NCI-H2081 treated with DMSO at 0.1 percent for 48 hours (cell line): ENCODE measurements around the gene STPG1.

Source experiments
- DNase-seq: peaks from one replicate; lab custom pipeline; 2025; lab: John Stamatoyannopoulos, UW

STPG1 gene

GRCh38 chr1:24317956-24318614 lies 95.5 kb downstream of the STPG1 start:
- no peak for DNase-seq

GRCh38 chr1:24317081-24317480 lies 96.5 kb downstream of the STPG1 start:
- no peak for DNase-seq

DNA sequence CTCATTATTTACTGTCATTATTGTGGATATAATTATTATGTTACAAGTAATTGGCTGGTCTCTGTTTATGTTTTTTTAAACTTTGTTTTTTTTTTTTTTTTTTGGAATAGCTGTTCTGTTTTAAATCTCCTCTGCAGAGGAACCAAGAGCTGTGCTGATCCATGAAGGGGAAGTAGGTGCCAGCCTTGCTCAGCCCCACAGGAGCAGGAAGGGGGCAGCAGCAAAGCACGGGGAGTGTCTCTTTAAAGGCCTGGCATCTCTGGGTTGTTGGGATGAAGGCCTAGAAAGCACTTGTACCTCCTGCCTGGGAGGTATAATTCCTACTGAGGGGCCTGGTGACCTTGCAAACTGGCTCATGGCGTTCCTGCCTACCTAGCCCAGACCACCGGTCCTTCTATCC lies 96.9 kb downstream of the STPG1 start:
- DNase-seq = no peak

GRCh38 chr1:24315391-24315790 lies 98.2 kb downstream of the STPG1 start:
- DNase-seq = no peak

- DNase-seq = no peak
Observed at GRCh38 chr1:24311741-24312140, 101.8 kb downstream of the STPG1 start.

GRCh38 chr1:24311234-24311633 lies 102.3 kb downstream of the STPG1 start:
- DNase-seq = no peak

- no peak for DNase-seq
Observed at GRCh38 chr1:24309762-24310485, 103.7 kb downstream of the STPG1 start.

- no peak for DNase-seq
Observed at GRCh38 chr1:24308365-24309015, 105.1 kb downstream of the STPG1 start.
